T-helper 9 cell (primary cell): Measurements from ENCODE around the gene MMRN2.

Experiments used
- DNase-seq: peaks from one replicate; pipeline ENCODE4 v3.0.0-alpha.2; 2020

The MMRN2 gene

DNA sequence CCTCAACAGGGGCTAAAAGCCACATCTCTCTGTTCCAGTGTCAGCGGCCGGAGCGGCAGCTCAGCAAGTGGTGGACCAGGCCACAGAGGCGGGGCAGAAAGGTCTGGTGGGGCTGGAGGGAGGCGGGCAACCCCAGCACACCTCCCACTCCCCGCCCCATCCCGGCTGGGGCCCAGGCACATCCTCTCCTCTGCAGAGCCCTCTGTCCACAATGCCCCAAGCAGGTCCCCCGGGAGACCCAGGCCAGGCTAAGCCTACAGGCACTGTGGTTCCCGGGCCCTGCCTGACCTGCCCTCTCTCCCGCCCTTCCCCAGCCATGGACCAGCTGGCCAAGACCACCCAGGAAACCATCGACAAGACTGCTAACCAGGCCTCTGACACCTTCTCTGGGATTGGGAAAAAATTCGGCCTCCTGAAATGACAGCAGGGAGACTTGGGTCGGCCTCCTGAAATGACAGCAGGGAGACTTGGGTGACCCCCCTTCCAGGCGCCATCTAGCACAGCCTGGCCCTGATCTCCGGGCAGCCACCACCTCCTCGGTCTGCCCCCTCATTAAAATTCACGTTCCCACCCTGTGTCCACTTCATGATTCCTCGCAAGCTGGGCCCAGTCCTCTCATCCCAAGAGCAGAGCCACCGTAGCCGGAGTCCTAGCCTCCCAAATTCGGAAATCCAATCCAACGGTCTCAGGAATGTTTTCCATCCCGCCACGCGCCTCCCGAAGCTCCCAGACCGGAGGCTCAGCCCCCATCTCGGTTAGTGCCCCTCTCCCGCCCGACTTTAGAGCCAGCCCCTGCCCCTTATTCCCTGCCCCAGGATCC, 13.0 kb upstream of the MMRN2 start:
- no peak for DNase-seq

DNA sequence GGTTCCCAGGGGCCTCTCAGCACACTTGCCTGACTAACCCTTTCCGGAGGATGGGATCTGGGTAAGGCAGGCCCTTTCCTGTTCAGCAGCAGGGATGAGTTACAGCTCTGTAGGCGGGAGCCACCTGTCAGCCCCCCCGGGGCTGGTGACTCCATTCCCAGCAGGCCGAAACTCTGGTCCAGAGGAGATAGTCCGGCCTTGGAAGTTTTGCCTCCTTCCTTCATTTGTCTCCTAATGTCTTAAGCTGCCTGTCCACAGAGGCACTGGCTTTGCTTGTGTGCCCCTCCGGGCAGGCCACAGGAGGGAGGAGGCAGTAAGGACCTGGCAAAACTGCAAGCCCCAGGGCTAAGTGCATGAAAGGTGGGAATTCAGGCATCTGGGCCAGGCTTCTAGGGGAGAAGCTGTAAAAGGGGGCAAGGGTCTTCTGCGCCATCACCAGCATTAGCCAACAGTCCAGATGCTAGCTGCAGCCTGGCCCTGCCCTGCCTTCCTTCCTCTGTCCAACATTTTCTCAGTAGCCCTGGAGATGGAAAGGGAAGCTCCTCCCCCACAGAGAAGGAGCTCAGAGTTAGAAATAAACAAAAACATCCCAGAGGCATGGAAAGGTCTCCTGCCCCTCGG, 12.1 kb upstream of the MMRN2 start:
- no peak for DNase-seq

DNA sequence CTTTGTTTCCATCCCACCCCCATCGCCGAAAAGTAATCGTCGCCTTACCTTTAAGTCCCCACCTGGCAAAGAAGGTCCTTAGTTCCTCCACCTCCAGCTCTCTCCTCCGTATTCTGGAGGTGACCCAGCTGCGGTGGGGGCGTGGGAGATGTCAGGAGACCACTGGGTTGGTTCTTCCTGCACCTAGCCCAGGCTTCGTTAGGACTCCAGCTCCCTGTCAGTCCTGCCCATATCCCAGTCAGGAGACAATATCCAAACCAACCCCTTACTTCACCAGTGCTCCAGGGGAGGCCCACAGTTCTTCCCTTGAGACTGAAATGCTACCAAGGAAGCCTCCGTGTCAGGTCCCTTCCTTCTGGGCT, 11.6 kb upstream of the MMRN2 start:
- no peak for DNase-seq

DNA sequence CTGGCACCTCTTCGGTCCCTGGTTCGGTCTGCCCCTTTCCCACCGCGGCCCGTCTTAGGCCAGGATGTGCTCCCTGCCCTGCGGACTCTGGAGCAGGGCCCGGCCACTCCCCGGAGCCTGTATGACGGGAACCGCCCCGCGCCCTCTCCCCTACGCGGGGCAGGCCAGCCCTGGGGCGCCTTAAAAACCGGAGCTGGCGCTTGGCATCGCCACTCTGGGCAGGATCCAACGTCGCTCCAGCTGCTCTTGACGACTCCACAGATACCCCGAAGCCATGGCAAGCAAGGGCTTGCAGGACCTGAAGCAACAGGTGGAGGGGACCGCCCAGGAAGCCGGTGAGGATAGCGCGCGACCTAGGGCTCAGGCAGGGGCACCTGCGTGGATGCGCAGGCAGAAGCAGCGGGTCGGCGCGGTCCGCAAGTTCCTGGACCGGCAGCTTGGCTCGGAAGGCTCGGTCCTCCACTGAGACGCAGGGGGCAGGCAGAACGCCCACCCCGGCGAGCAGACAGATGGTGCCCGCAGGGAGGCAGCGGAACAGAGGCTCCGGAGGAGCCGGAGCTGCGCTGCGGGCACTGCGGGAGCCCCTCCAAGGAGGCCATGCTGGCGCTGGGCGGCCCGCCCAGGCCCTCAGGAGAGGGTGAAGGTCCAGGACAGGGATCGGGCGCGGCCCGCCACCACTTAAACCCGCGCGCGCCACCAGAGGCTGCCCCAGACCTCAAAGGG, 11.0 kb upstream of the MMRN2 start, which contains the start of gene ADIRF:
ADIRF (plus strand) TSS at position 212 of the 723 bp plus-strand sequence; CDS start at position 275, 63 bp downstream.
- DNase-seq = no peak

DNA sequence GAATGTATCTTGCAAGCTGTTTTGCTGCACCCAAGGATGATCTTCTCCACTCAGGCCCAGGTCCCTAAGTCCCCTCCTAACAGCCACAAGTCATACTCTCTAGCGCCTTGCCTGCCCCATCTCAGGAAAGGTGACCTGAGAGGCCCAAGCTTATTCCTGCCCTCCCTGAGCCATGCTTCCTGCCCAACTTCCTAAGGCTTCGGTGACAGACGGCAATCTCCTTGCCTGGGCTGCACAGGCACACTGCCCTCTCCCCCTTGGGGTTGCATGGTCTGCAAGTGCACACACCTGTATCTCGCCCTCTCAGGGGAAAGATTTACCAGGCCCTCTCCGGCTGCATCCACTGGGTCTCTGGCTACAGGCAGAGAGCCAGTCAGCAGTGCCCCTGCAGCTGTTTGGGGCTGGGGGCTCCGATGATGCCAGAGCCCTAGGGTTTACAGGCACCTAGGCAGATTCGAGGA, 10.1 kb upstream of the MMRN2 start:
- DNase-seq = no peak

DNA sequence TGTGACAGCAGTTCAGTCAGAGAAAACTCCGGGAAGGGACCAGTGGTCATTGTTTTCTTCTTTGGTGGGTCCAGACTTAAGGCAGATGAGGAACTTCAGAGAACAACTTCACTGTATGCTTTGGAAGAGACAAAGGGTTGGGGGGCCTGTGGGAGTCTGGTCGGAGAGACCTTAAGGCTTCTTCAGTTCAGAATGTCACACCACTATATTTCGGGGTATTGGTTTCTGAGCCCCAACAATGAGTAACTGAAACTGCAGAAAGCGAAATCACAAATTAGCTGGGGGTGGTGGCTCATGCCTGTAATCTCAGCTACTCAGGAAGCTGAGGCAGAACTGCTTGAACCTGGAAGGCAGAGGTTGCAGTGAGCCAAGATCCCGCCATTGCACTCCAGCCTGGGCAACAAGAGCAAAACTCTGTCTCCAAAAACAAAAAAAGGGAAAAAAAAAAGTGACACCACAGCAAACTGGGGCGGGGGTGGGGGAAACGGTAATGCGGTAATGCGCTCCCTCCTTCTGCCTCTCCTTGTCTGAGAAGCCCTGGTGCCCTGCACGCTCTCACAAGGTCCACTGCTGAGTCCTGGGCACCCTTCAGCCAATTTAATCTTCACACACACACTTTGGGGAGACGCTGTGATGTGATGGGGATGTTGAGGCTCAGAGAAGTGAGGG, 8.7 kb upstream of the MMRN2 start:
- DNase-seq = no peak

DNA sequence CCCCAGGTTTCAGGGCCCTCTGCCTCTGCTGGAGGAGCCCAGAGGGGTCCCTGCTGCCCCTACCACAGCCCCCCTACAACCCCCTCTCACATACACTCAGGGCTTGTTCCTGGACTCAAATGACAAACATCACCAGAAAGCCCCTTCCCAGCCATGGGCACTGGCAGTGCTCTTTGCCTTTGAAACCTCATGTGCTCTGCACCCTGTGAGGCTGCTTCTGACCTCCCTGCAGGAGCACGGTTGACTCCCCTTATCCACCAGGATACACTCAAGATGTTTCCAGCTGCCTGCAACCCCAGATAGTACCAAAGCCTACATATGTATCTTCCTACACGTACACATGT, 7.4 kb upstream of the MMRN2 start:
- no peak for DNase-seq

DNA sequence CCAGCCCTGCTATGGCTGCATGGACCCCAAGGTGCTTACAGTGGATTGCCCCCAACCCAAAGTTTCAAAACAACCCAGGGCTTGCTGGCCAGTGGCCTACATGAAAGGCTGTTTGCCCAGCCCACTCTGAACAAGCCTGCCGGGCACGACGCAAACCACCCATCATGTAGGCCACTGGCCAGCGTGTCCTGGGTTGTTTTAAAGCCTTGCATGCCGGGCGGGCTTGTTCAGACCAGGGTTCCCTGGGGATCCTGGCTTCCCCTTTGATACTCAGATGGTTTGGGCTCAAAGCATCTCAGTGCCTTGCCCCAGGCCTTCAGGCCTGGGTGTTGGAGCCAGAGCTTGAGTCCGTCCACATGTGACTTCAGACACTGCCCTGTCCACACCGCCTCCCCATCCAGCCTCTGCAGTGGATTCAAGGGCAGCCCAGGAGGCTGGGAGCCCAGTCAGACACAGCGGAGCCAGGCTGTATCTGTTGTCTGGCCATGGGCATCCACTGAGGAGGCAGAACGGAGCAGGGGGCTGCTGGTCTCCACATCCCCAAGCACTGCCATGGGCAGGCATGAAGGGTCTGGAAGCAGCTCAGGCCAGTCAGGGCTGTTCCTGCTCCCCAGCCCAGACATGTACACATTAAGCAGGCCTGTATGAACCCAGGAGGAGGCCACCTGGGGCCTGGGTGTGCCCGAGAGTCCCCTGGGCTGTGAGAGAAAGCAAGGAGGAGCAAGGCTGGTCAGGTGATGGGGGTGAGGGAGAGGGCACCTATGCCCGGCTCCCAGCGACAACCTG, 6.8 kb upstream of the MMRN2 start:
- DNase-seq = no peak

DNA sequence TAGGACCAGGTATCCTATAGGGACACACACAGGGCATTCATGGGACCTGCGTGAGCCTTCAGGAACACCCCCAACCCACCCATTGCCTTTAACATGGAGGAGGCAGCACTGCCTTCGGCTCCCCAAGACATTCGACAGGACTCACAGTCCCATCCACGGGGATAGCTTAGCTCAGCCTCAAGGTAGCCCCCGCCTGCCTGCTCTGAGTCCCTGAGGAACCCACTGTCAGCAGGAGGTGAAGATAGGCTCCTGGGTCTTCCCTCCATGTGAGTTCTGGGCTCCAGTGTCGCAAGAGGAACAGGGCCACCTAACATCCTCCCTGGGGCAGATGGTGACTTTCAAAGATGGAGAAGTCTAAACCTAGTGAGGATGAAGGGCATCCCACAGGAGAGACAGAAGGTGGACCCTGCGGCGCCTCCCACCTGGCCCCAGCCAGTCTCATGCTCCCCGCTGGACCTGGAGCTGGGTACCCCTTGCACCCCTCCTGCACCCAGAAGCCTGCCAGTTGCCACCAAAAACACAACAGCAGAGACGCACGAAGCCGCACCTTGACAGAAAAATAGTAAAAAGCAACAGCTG, 6.0 kb upstream of the MMRN2 start:
- DNase-seq = no peak

DNA sequence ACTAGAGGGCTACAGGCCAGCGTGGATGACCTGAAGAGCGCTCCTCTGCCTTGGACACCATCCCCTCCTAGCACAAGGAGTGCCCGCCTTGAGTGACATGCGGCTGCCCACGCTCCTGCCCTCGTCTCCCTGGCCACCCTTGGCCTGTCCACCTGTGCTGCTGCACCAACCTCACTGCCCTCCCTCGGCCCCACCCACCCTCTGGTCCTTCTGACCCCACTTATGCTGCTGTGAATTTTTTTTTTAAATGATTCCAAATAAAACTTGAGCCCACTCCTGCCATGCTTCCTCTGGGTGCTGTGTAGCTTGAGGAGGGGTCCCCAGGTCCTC, 5.5 kb upstream of the MMRN2 start:
- DNase-seq = no peak

DNA sequence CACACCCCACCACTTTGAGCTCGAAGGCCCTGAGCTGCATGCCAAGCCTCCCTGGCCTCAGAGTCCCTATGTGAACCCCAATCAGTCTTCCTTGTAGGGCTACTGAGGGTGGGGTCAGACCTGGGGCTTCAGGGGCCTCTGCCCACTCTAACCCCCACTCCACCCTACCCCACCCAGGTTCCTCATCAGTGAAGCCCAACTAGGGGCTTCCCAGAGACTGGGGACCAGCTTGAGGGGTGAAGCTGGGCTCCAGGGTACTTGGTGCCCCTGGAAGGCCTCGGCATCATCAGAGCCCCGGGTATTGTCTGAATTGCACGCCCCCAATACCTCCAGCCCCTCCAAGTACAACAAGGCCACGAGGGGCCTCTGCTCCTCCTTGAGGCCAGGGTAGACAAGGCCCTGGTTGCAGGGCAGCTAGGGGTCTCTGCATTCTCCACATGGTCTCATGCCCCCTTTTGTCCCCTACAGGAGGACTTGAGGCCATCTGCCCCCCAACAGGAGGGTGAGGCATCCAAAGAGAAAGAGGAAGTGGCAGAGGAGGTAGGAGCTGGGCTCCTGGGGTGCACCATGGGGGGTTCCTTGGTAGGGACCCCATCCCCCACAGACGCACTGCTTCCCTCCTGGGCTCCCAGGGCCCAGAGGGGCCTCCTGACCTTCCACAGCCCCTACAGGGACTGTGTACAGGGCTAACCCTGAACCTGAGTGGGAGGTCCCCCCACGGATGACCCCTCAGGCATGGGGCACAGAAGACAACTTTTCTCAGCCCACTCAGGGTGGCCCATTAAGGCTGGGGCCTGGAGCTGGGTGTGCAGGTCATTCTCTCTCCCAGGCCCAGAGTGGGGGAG, 4.9 kb upstream of the MMRN2 start:
- no peak for DNase-seq

DNA sequence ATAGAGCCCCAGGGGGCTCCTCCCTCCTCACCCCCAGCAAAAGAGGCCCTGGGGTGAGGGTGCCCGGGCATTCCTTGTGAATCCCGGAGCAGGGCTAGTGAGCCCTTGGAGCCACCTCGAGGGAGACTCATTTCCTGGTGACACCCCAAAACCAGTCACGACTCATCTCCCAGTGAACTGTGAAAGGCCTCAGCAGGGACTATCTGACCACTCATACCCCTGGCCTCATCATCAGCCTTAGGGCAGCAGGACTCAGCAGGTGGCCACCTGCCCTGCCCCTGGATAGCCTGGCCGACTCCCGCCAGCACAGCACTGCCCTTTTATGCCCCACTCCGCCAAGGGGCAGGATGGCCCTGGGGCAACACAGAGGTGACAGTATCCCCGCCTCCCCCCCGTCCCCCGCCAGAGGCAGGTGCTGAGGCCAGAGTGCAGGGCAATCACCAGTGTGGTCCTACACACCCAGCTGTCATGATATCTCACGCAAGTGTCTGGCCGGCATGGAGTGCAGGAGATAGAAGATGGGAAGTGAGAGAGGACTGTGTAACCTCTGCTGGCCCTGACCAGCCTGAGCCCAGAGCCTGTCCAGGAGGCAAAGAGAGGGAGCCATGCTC, 4.2 kb upstream of the MMRN2 start:
- no peak for DNase-seq

DNA sequence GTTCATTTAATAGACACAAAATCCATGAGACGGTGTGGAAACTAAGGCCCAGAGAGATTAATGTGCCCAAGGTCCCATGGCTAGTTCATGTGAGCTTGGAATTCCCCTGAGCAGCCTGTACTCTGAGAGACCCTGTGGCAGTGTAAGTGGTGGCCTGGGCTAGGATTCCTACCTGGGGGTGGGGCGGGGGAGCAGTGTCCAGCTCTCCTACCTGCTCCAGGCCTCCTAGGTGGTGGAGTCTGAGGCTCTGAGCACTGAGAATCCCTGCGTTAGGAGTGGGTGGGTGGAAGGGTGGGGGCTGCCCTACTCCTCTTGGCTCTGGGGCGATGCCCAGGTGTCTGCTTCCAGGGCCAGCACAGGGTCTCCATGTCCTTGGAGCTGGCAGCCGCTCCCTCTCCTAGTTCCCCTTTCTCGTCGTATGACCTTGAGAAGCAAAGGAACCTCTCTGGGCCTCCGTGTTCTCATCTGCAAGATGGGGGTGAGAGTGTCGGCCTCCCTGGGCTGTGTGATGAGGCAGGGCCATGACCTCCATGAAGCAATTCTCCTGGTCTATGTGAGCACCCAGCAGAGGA, 3.5 kb upstream of the MMRN2 start:
- DNase-seq = no peak

DNA sequence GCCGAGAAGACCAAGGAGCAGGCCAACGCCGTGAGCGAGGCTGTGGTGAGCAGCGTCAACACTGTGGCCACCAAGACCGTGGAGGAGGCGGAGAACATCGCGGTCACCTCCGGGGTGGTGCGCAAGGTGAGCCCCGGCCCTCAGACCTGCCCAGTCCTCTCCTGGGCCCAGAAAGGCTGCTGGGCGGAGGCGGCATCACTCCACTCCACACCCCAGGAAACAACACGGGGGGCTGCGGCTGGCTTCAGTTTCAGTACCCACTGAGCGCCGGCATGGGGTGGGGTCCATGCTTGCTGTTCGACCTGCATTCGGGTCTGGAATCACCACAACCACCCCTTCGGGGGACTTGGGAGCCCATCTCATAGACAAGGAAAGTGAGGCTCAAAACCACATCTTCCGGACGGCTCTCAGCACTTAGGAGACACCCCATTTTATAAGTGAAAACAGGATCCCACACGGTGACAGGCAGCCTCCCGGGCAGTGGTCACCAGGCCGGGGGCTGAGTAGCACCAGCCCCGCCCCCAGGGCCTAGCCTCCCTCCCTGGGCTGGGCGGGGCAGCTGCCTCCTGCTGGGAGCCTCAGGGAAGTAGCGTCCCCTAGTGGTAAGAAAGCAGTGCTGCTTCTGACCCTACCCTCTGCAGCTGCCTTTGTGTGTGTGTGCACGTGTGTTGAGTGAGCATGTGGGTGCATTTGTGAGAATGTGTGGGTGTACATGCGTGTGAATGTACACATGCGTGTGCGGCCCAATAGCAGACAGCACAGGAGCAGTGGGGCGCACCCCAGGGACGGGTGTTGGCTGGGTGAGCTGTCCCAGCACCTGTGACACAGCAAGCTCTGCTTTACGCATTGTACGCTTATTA, 2.8 kb upstream of the MMRN2 start:
- DNase-seq = no peak

DNA sequence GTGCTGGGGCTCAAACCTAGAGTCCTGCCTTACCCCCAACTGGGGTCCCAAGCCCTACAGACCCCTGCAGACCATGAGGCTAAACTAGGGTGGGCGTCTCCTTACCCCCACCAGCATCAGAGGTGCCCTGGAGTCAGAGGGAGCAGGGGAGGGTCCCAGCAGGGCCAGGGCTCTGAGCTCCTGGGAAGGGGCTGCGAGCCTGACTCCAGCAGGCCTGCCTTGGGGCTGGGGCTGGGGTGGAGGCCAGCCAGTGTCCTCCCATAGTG, 2.3 kb upstream of the MMRN2 start:
- DNase-seq = no peak

DNA sequence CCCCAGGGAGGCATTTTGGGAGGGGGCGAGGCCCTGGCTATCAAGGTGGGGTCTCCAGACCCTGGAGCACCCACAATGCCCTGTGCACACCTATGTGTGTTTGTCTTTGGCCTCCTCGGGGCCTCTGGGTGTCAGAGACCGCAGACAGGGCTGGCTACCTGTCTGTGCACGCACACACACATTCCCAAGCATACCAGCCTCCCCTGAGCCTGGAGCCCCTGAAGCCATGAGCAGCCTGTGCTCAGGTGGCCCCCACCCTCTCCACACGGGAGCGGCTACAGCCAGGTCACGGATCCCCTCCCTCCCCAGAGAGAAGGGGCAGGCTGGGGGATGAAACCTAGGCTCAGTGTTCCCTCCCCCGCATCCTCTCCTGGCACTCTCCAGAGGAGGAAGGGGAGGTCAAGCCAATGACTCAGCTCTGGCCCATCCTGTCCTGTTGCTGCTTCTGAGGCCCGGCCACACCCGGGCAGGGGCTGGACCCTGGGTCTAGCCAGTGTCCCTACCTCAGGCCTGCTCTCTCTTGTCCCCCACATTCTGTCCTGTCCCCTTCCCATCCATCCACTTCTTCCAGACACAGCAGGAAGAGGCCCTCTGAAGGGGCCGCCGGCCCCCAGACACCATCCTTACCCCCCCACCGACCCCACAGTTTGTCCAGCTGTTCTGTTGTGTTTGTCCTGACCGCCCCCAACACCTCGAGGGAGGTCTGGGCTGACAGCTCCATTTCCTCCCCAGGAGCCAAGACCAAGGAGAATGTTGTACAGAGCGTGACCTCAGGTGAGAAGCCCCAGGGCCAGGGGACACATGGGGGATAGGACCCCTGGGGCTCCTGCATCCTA, 1.7 kb upstream of the MMRN2 start:
- DNase-seq = no peak

DNA sequence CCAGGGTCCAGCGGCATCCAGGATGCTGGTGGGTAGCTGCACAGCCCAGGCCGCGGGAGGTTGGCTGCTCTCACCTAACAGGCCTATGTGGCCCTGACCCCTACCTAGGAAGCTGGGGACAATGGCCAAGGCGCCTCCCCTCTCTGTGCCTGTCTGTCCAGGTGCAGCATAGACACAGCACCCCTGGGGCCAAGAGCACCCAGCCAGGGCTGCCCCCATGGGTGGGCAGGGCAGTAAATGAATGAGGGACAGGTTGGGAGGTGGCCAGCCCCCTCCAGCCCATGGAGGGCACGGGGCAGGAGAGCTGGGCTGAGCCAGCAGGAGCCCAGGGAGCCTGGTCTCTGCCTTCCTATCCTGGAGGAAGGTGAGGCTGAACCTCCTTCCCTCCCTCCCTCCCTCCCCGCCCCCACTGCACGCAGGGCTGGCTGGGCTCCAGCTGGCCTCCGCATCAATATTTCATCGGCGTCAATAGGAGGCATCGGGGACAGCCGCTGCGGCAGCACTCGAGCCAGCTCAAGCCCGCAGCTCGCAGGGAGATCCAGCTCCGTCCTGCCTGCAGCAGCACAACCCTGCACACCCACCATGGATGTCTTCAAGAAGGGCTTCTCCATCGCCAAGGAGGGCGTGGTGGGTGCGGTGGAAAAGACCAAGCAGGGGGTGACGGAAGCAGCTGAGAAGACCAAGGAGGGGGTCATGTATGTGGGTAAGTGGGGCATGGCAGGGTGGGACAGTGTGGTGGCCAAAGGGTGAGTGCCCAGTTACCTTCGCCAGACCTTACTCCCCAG, 893 bp upstream of the MMRN2 start, which contains the start of gene SNCG:
SNCG (plus strand) TSS at position 484 of the 785 bp plus-strand sequence; CDS start at position 583, 99 bp downstream.
- DNase-seq = no peak
